A549 (cell line): ENCODE data around the gene REX1BD. TPM values are rescaled to one million over a fixed set of nuclear protein-coding genes. Genes with fewer than 3 reads are reported as not detected.

Source experiments
- ATAC-seq, 2 experiments: fragments of 200-7000 bp in 1 of 2; fragments of >200 bp in 1 of 2; cut with Nextera tagmentation in 1 of 2; cut with Tn5 transposase in 1 of 2; 3 replicates each; pipeline versions ENCODE4 v1.8.0 to v1.9.1; 2018 to 2020; ENCODE audit warnings: mild to moderate bottlenecking in 1 of 2, moderate library complexity in 1 of 2
- CTCF ChIA-PET: fragments of 300-600 bp; sonication (Branson Sonifier 250); formaldehyde crosslinking; extraction: SDS; loops from one replicate; lab custom pipeline; 2021; ENCODE audit warnings: antibody characterized with exemption, inconsistent platforms; lab: Yijun Ruan, JAX
- POLR2A ChIA-PET: fragments of 350-600 bp; formaldehyde crosslinking; extraction: SDS; loops from one replicate; lab custom pipeline; 2021; ENCODE audit warnings: antibody characterized with exemption, inconsistent platforms; lab: Yijun Ruan, JAX
- DNase-seq, 2 experiments: peaks; one replicate each; pipeline versions ENCODE4 v3.0.0 to v3.0.0-alpha.2; 2011 to 2016; ENCODE audit warnings: low read depth in 1 of 2, low spot score in 1 of 2
- FAIRE-seq: peaks from 2 replicates; lab custom pipeline; 2011; peaks lifted over from hg19 to GRCh38; lab: Jason Lieb, UNC
- H3K27ac ChIP-seq, 2 experiments: fragments of >200 bp; sonication (Bioruptor Twin); formaldehyde crosslinking; 3 replicates each; pipeline ENCODE4 v1.5.1; 2016 to 2017
- H3K4me1 ChIP-seq: fragments of >200 bp; sonication (Bioruptor Twin); formaldehyde crosslinking; 3 replicates; pipeline ENCODE4 v1.6.1; 2016
- H3K4me2 ChIP-seq: fragments of >200 bp; sonication (Bioruptor Twin); formaldehyde crosslinking; 3 replicates; pipeline ENCODE4 v1.6.1; 2016
- H3K4me3 ChIP-seq: fragments of >200 bp; sonication (Bioruptor Twin); formaldehyde crosslinking; 3 replicates; pipeline ENCODE4 v1.5.1; 2016
- H3K9me3 ChIP-seq: fragments of >200 bp; sonication (Bioruptor Twin); formaldehyde crosslinking; 3 replicates; pipeline ENCODE4 v1.6.1; 2016
- BHLHE40 ChIP-seq: IDR thresholded peaks from 2 replicates; pipeline ENCODE4 v1.6.1; 2012; ENCODE audit warnings: low read depth, low read length, inconsistent platforms
- CBX8 ChIP-seq: fragments of 200-600 bp; sonication (generic); IDR thresholded peaks from 2 replicates; pipeline ENCODE4 v1.6.1; 2016
- CTCF ChIP-seq: fragments of >200 bp; sonication (Bioruptor Twin); formaldehyde crosslinking; IDR thresholded peaks from 3 replicates; pipeline ENCODE4 v1.5.1; 2016
- EHMT2 ChIP-seq: fragments of 200-600 bp; sonication (generic); IDR thresholded peaks from 2 replicates; pipeline ENCODE4 v1.6.1; 2016; ENCODE audit warnings: antibody characterized with exemption, low read depth, mild to moderate bottlenecking, moderate library complexity
- EP300 ChIP-seq, 2 experiments: fragments of >200 bp; sonication (Bioruptor Twin); formaldehyde crosslinking; IDR thresholded peaks; 2 replicates in 1 of 2; 3 replicates in 1 of 2; pipeline ENCODE4 v1.6.1; 2016 to 2017
- ESRRA ChIP-seq: fragments of 150-350 bp; IDR thresholded peaks from 2 replicates; pipeline ENCODE4 v1.6.1; 2014; ENCODE audit warnings: mild to moderate bottlenecking, low read length, borderline replicate concordance
- GATA3 ChIP-seq: IDR thresholded peaks from 2 replicates; pipeline ENCODE4 v1.6.1; 2012; ENCODE audit warnings: borderline replicate concordance
- HDAC2 ChIP-seq: fragments of 200-600 bp; sonication (generic); IDR thresholded peaks from 2 replicates; pipeline ENCODE4 v1.6.1; 2016
- HEYL ChIP-seq: fragments of 250-450 bp; sonication (Bioruptor Pico); IDR thresholded peaks from 2 replicates; pipeline ENCODE4 v1.8.0; 2021; ENCODE audit warnings: mild to moderate bottlenecking, moderate library complexity
- HMGXB4 ChIP-seq: fragments of 250-450 bp; sonication (Bioruptor Pico); IDR thresholded peaks from 2 replicates; pipeline ENCODE4 v1.5.0; 2021; ENCODE audit warnings: mild to moderate bottlenecking, moderate library complexity, borderline replicate concordance
- JUN ChIP-seq, 2 experiments: fragments of >200 bp; sonication (Bioruptor Twin); formaldehyde crosslinking; IDR thresholded peaks; 2 replicates in 1 of 2; 3 replicates in 1 of 2; pipeline ENCODE4 v1.6.1; 2016 to 2017
- KDM1A ChIP-seq: fragments of 200-600 bp; sonication (generic); IDR thresholded peaks from 2 replicates; pipeline ENCODE4 v1.6.1; 2016; ENCODE audit warnings: low read depth, mild to moderate bottlenecking
- KDM5A ChIP-seq: fragments of 200-600 bp; sonication (generic); IDR thresholded peaks from 2 replicates; pipeline ENCODE4 v1.6.1; 2016; ENCODE audit warnings: antibody characterized with exemption, mild to moderate bottlenecking
- MAX ChIP-seq: IDR thresholded peaks from 2 replicates; pipeline ENCODE4 v1.6.1; 2012
- MYC ChIP-seq: IDR thresholded peaks from 2 replicates; pipeline ENCODE4 v1.6.1; 2012; ENCODE audit warnings: mild to moderate bottlenecking, inconsistent platforms, low read length, improper control_type of control experiment, borderline replicate concordance
- NR3C1 ChIP-seq: fragments of >200 bp; sonication (Bioruptor Twin); formaldehyde crosslinking; IDR thresholded peaks from 3 replicates; pipeline ENCODE4 v1.6.1; 2017
- PBX3 ChIP-seq: IDR thresholded peaks from 2 replicates; pipeline ENCODE4 v1.6.1; 2012
- RAD21 ChIP-seq, 2 experiments: fragments of >200 bp in 1 of 2; sonication (Bioruptor Twin) in 1 of 2; formaldehyde crosslinking in 1 of 2; IDR thresholded peaks in 1 of 2; conservative IDR thresholded peaks in 1 of 2; 2 replicates in 1 of 2; 3 replicates in 1 of 2; pipeline ENCODE4 v1.6.1; 2012 to 2018; ENCODE audit warnings: inconsistent platforms in 1 of 2
- REST ChIP-seq: fragments of 200-600 bp; sonication (generic); IDR thresholded peaks from 2 replicates; pipeline ENCODE4 v1.6.1; 2016; ENCODE audit warnings: antibody characterized with exemption, mild to moderate bottlenecking, moderate library complexity
- SREBF2 ChIP-seq: fragments of 450-650 bp; IDR thresholded peaks from 2 replicates; pipeline ENCODE4 v1.6.1; 2014; ENCODE audit warnings: mild to moderate bottlenecking, moderate library complexity
- TP53 ChIP-seq: fragments of 250-450 bp; sonication (Bioruptor Pico); IDR thresholded peaks from 2 replicates; pipeline ENCODE4 v1.5.0; 2021; ENCODE audit warnings: mild to moderate bottlenecking, moderate library complexity
- WGBS: methylation state at CpG from one replicate; pipeline ENCODE4 v1.1.6; 2017; ENCODE audit errors: missing lambda C conversion rate; 5-methylcytosine and 5-hydroxymethylcytosine counted together
- polyA plus RNA-seq, 4 experiments: library from polyadenylated mRNA; depleted of rRNA in 3 of 4; stranded (reverse); fragments of >200 nt; fragmentation: RNase III in 1 of 4; extraction: RNeasy Plus Mini Kit Qiagen cat#74134 plus additional on column Dnase treatment in 1 of 4; gene quantifications; 2 replicates in 3 of 4; 3 replicates in 1 of 4; pipeline ENCODE4 v1.2.3, GENCODE V29; 2011 to 2017

Gene REX1BD
- polyA plus RNA-seq, 2 of the 4 experiments (the other 2 are of a cell fraction) = 23.1 to 47.3 TPM

- FAIRE-seq = no peak
- ATAC-seq = peak; percentile 65 to 85; a peak in 5 of 6 replicates
- CTCF ChIA-PET = interaction anchor here (0.8 to 2.4 kb wide), 7 partner anchors 9 to 264 kb away, joined by 3 to 11 read pairs (median 4); partner anchors contain the start of gene REX1BD
These were observed 14.8 kb downstream of the REX1BD start for GRCh38 chr19:18603255-18603957.

GRCh38 chr19:18603958-18604819 lies 15.6 kb downstream of the REX1BD start:
- no peak for TF ChIP-seq SREBF2
- TF ChIP-seq JUN (IDR thresholded peaks at IDR 0.05) = no peak
- no peak for TF ChIP-seq MAX
- no peak for TF ChIP-seq HMGXB4
- TF ChIP-seq KDM1A = no peak
- TF ChIP-seq HEYL (CRISPR knock-in tag) = no peak
- TF ChIP-seq HDAC2 = no peak
- TF ChIP-seq CBX8 = no peak
- no peak for TF ChIP-seq NR3C1
- no peak for TF ChIP-seq ESRRA
- no peak for TF ChIP-seq MYC
- TF ChIP-seq BHLHE40 = no peak
- TF ChIP-seq TP53 (CRISPR knock-in tag) = no peak
- TF ChIP-seq REST = no peak
- TF ChIP-seq EHMT2 = no peak
- TF ChIP-seq KDM5A = no peak
- no peak overlapping the region for H3K27ac ChIP-seq
- ChIA-PET CTCF (interaction anchor here (0.8 to 2.4 kb wide), 5 partner anchors 10 to 153 kb away, joined by 3 to 11 read pairs (median 4); partner anchors contain the start of gene REX1BD), POLR2A (no interaction called here)
- ATAC-seq = no peak
- no peak overlapping the region for H3K4me3 ChIP-seq
- no peak overlapping the region for H3K4me2 ChIP-seq
- no peaks in the 10 kb centered on the region for H3K9me3 ChIP-seq
- no peak for FAIRE-seq
- peaks cover 14% of the 10 kb centered on the region; the same call in 2 of the 3 replicates for H3K4me1 ChIP-seq
- DNase-seq = no peak
- whole genome bisulfite sequencing = 75% methylated on average over 8 of the region's 26 CpGs

More at GRCh38 chr19:18603255-18603957, 14.8 kb downstream of the REX1BD start:
- no peak overlapping the region for H3K4me2 ChIP-seq
- no peak overlapping the region; a peak in 1 of 6 replicates for H3K27ac ChIP-seq
- DNase-seq = peak in 1 of 2 experiments; percentile 38
- H3K4me3 ChIP-seq = no peak overlapping the region
- TF ChIP-seq GATA3 (no peak), RAD21 (conservative IDR thresholded peaks at IDR 0.05 in 1 of 2, IDR thresholded peaks at IDR 0.05 in 1 of 2) (no peak), EP300 (IDR thresholded peaks at IDR 0.05) (no peak), CTCF (peak; percentile 10; the same call in 1 of the 3 replicates), PBX3 (no peak)
- TF ChIP-seq, all 56 proteins: peak for 1
- no peaks in the 10 kb centered on the region for H3K9me3 ChIP-seq
- POLR2A ChIA-PET = no interaction called here
- 31% methylated on average over 6 of the region's 32 CpGs for WGBS
- H3K4me1 ChIP-seq = peaks cover 14% of the 10 kb centered on the region; the same call in 2 of the 3 replicates
